Brain pericyte (primary cell): ENCODE data around the gene PSEN1.

Source experiments
- DNase-seq: peaks from one replicate; pipeline ENCODE4 v3.0.0-alpha.2; 2012; ENCODE audit warnings: low read depth, low spot score

The PSEN1 gene

GRCh38 chr14:73136387-73137225 is at the start of gene PSEN1:
PSEN1 (plus strand) TSS chr14:73136507; CDS start chr14:73148020, 11,513 bp downstream.
- peak; percentile 79 for DNase-seq

GRCh38 chr14:73091044-73091443 is 45.3 kb upstream of the PSEN1 start:
- no peak for DNase-seq

- no peak for DNase-seq
Measured at GRCh38 chr14:73097421-73097820, 38.9 kb upstream of the PSEN1 start.

GRCh38 chr14:73100334-73100733 is 36.0 kb upstream of the PSEN1 start:
- DNase-seq = no peak

GRCh38 chr14:73102806-73103497 is 33.4 kb upstream of the PSEN1 start:
- no peak for DNase-seq

- DNase-seq = no peak
Measured at GRCh38 chr14:73105050-73105449, 31.3 kb upstream of the PSEN1 start.

GRCh38 chr14:73105727-73106126 is 30.6 kb upstream of the PSEN1 start:
- DNase-seq = no peak

- no peak for DNase-seq
Measured at GRCh38 chr14:73116079-73116665, 20.1 kb upstream of the PSEN1 start.

GRCh38 chr14:73124180-73124894 is 12.0 kb upstream of the PSEN1 start:
- DNase-seq = no peak

- no peak for DNase-seq
Measured at GRCh38 chr14:73125169-73125588, 11.1 kb upstream of the PSEN1 start.

GRCh38 chr14:73125746-73126145 is 10.6 kb upstream of the PSEN1 start:
- no peak for DNase-seq

- DNase-seq = no peak
Measured at GRCh38 chr14:73133795-73134194, 2.5 kb upstream of the PSEN1 start.

- no peak for DNase-seq
Measured at GRCh38 chr14:73136085-73136386, 271 bp upstream of the PSEN1 start.

- DNase-seq = no peak
Measured at GRCh38 chr14:73140811-73141323, 4.6 kb downstream of the PSEN1 start.

- DNase-seq = no peak
Measured at GRCh38 chr14:73142216-73142615, 5.9 kb downstream of the PSEN1 start.

GRCh38 chr14:73143003-73143402 is 6.7 kb downstream of the PSEN1 start:
- no peak for DNase-seq

GRCh38 chr14:73143617-73144016 is 7.3 kb downstream of the PSEN1 start:
- DNase-seq = no peak

- DNase-seq = no peak
Measured at GRCh38 chr14:73145371-73145770, 9.1 kb downstream of the PSEN1 start.

GRCh38 chr14:73146111-73146510 is 9.8 kb downstream of the PSEN1 start:
- DNase-seq = no peak

- no peak for DNase-seq
Measured at GRCh38 chr14:73149753-73150152, 13.4 kb downstream of the PSEN1 start.

GRCh38 chr14:73153272-73153671 is 17.0 kb downstream of the PSEN1 start:
- DNase-seq = no peak

- DNase-seq = no peak
Measured at GRCh38 chr14:73162251-73162650, 25.9 kb downstream of the PSEN1 start.
